Neural cell (in vitro differentiated cells): Measurements from ENCODE around the gene RTL1. TPM values are rescaled to one million over a fixed set of nuclear protein-coding genes. Genes with fewer than 3 reads are reported as not detected.
A peak's percentile ranks its signal among the peaks of the same experiment; 100 is the strongest.

Experiments used
- H2AFZ ChIP-seq: fragments of 200-600, 300-800 bp; sonication (generic), shearing (Covaris generic); 2 replicates; pipeline ENCODE4 v1.6.0; 2014; ENCODE audit warnings: low read depth, mild to moderate bottlenecking, antibody characterized with exemption, low read length, moderate library complexity
- H3F3A ChIP-seq: fragments of 200-600 bp; shearing (Covaris generic); 2 replicates; pipeline ENCODE4 v1.6.1; 2016; ENCODE audit warnings: mild to moderate bottlenecking, moderate library complexity, mixed read lengths, antibody characterized with exemption, low read length; ENCODE audit not compliant: insufficient read depth, poor library complexity, severe bottlenecking
- H3K27ac ChIP-seq: fragments of 200-600, 300-800 bp; sonication (generic), shearing (Covaris generic); 2 replicates; pipeline ENCODE4 v1.5.1; 2014; ENCODE audit warnings: mild to moderate bottlenecking, low read length, moderate library complexity
- H3K27me3 ChIP-seq: fragments of 300-800, 200-600 bp; sonication (generic), shearing (Covaris generic); 2 replicates; pipeline ENCODE4 v1.6.0; 2014; ENCODE audit warnings: mild to moderate bottlenecking, low read depth, low read length, moderate library complexity; ENCODE audit not compliant: insufficient read depth
- H3K36me3 ChIP-seq: fragments of 300-800, 200-600 bp; sonication (generic), shearing (Covaris generic); 2 replicates; pipeline ENCODE4 v1.5.1; 2014; ENCODE audit warnings: mild to moderate bottlenecking, antibody characterized with exemption, low read length, moderate library complexity; ENCODE audit not compliant: insufficient read depth
- H3K4me2 ChIP-seq: fragments of 300-800, 200-600 bp; sonication (generic), shearing (Covaris generic); 2 replicates; pipeline ENCODE4 v1.6.0; 2014; ENCODE audit warnings: mild to moderate bottlenecking, low read length
- H3K4me3 ChIP-seq: fragments of 300-800, 200-600 bp; sonication (generic), shearing (Covaris generic); 2 replicates; pipeline ENCODE4 v1.5.1; 2014; ENCODE audit warnings: mild to moderate bottlenecking, low read length, moderate library complexity
- H3K79me2 ChIP-seq: fragments of 200-600 bp; shearing (Covaris generic); replicated peaks from 2 replicates; pipeline ENCODE4 v1.6.0; 2014; ENCODE audit warnings: mild to moderate bottlenecking, low read length, moderate library complexity; ENCODE audit not compliant: insufficient read depth
- H3K9ac ChIP-seq: fragments of 300-800, 200-600 bp; sonication (generic), shearing (Covaris generic); 2 replicates; pipeline ENCODE4 v1.6.1; 2016; ENCODE audit warnings: mild to moderate bottlenecking, low read length, mixed read lengths
- H3K9me2 ChIP-seq: fragments of 200-600 bp; shearing (Covaris generic); 2 replicates; pipeline ENCODE4 v1.6.1; 2016; ENCODE audit warnings: mild to moderate bottlenecking, low read length, mixed read lengths; ENCODE audit not compliant: insufficient read depth
- H3K9me3 ChIP-seq: fragments of 200-600, 300-800 bp; sonication (generic), shearing (Covaris generic); 2 replicates; pipeline ENCODE4 v1.6.1; 2016; ENCODE audit warnings: mild to moderate bottlenecking, mixed run types, low read length, moderate library complexity, mixed read lengths
- H4K20me1 ChIP-seq: fragments of 200-600 bp; shearing (Covaris generic); 2 replicates; pipeline ENCODE4 v1.6.1; 2016; ENCODE audit warnings: mild to moderate bottlenecking, mixed run types; ENCODE audit not compliant: insufficient read depth
- CTCF ChIP-seq: fragments of 450-650 bp; IDR thresholded peaks from 2 replicates; pipeline ENCODE4 v1.5.1; 2014; ENCODE audit warnings: antibody characterized with exemption, mild to moderate bottlenecking, moderate library complexity; ENCODE audit not compliant: poor library complexity, severe bottlenecking
- EP300 ChIP-seq: fragments of 450-650 bp; conservative IDR thresholded peaks from 2 replicates; pipeline ENCODE4 v1.6.1; 2014; ENCODE audit warnings: antibody characterized with exemption, mild to moderate bottlenecking, moderate library complexity; ENCODE audit not compliant: poor library complexity, severe bottlenecking
- EZH2 ChIP-seq: fragments of 200-600, 300-800 bp; shearing (Covaris generic), sonication (generic); IDR thresholded peaks from 2 replicates; pipeline ENCODE4 v1.6.1; 2014; ENCODE audit warnings: antibody characterized with exemption, low read length, borderline replicate concordance, mild to moderate bottlenecking; ENCODE audit not compliant: insufficient read depth, poor library complexity, severe bottlenecking
- MXI1 ChIP-seq: fragments of 450-650 bp; conservative IDR thresholded peaks from 2 replicates; pipeline ENCODE4 v1.6.1; 2014; ENCODE audit warnings: antibody characterized with exemption, mild to moderate bottlenecking; ENCODE audit not compliant: poor library complexity, severe bottlenecking
- POLR2AphosphoS5 ChIP-seq: IDR thresholded peaks from 2 replicates; pipeline ENCODE4 v1.6.1; 2012
- RAD21 ChIP-seq: fragments of 450-650 bp; conservative IDR thresholded peaks from 2 replicates; pipeline ENCODE4 v1.6.1; 2014; ENCODE audit warnings: antibody characterized with exemption, mild to moderate bottlenecking, moderate library complexity
- REST ChIP-seq: IDR thresholded peaks from 2 replicates; pipeline ENCODE4 v1.6.1; 2012; ENCODE audit warnings: borderline replicate concordance
- SMC3 ChIP-seq: fragments of 450-650 bp; conservative IDR thresholded peaks from 2 replicates; pipeline ENCODE4 v1.6.1; 2014; ENCODE audit warnings: antibody characterized with exemption, mild to moderate bottlenecking, moderate library complexity; ENCODE audit not compliant: poor library complexity
- TAF1 ChIP-seq: IDR thresholded peaks from 2 replicates; pipeline ENCODE4 v1.6.1; 2012; ENCODE audit warnings: low read depth
- polyA plus RNA-seq: library from polyadenylated mRNA; depleted of rRNA; stranded (reverse); fragments of >200 nt; gene quantifications from 2 replicates; pipeline ENCODE4 v1.2.3, GENCODE V29; 2014

RTL1 gene
- polyA plus RNA-seq, 1 donor from 2014 or later, result not detected

- no peaks in the 10 kb centered on the region for H3K27me3 ChIP-seq
- TF ChIP-seq CTCF, result no peak
- no peak for TF ChIP-seq TAF1
- TF ChIP-seq EZH2, result no peak
- TF ChIP-seq EP300, result no peak
- no peak for TF ChIP-seq POLR2AphosphoS5
Measured at GRCh38 chr14:100899884-100900771, 3.4 kb downstream of the RTL1 start.

GRCh38 chr14:100898935-100899883, 4.3 kb downstream of the RTL1 start:
- H3K27me3 ChIP-seq, result no peaks in the 10 kb centered on the region
- TF ChIP-seq SMC3, result no peak
- no peak for TF ChIP-seq EP300
- TF ChIP-seq CTCF, result no peak
- TF ChIP-seq TAF1, result no peak
- TF ChIP-seq POLR2AphosphoS5, result no peak
- no peak for TF ChIP-seq EZH2
- TF ChIP-seq MXI1, result no peak
- TF ChIP-seq RAD21, result no peak
- TF ChIP-seq REST, result no peak

More at GRCh38 chr14:100899884-100900771, 3.4 kb downstream of the RTL1 start:
- no peaks in the 10 kb centered on the region for H3K79me2 ChIP-seq
- H3K4me3 ChIP-seq, result peak overlapping the region; percentile 7
- H3K27ac ChIP-seq, result no peak overlapping the region
- H4K20me1 ChIP-seq, result no peaks in the 10 kb centered on the region
- no peaks in the 10 kb centered on the region for H3F3A ChIP-seq
- H3K36me3 ChIP-seq, result no peaks in the 10 kb centered on the region
- H3K9me2 ChIP-seq, result no peaks in the 10 kb centered on the region
- peak overlapping the region; percentile 56 for H3K9ac ChIP-seq
- H3K4me2 ChIP-seq, result no peak overlapping the region
- no peaks in the 10 kb centered on the region for H3K9me3 ChIP-seq
- peak overlapping the region; percentile 3 for H2AFZ ChIP-seq

More at GRCh38 chr14:100898935-100899883, 4.3 kb downstream of the RTL1 start:
- Histone ChIP-seq H2AFZ (no peak overlapping the region), H3K27ac (no peak overlapping the region), H3K4me2 (no peak overlapping the region), H3F3A (no peaks in the 10 kb centered on the region), H3K9ac (no peak overlapping the region), H3K79me2 (no peaks in the 10 kb centered on the region), H4K20me1 (no peaks in the 10 kb centered on the region), H3K9me2 (no peaks in the 10 kb centered on the region), H3K4me3 (no peak overlapping the region), H3K36me3 (no peaks in the 10 kb centered on the region), H3K9me3 (no peaks in the 10 kb centered on the region)
